Sigmoid colon (tissue), 7 donors: ENCODE measurements around the gene WDR87. TPM values are rescaled to one million over a fixed set of nuclear protein-coding genes. Genes with fewer than 3 reads are reported as not detected.

Experiments
- DNase-seq: peaks from one replicate; pipeline ENCODE4 v3.0.0-alpha.2; 2019
- H3K27ac ChIP-seq, 4 donors: fragments of 200-600 bp; sonication (generic); one replicate each; pipeline ENCODE4 v1.5.1; 2016 to 2019; ENCODE audit warnings: mild to moderate bottlenecking in 1 of 4
- H3K27me3 ChIP-seq, 3 donors: fragments of 200-600 bp; sonication (generic); one replicate each; pipeline ENCODE4 v1.5.1; 2019; ENCODE audit warnings: mild to moderate bottlenecking in 1 of 3
- H3K36me3 ChIP-seq, 4 donors: fragments of 200-600 bp; sonication (generic); one replicate each; pipeline ENCODE4 v1.5.1; 2016 to 2019
- H3K4me1 ChIP-seq, 4 donors: fragments of 200-600 bp; sonication (generic); one replicate each; pipeline ENCODE4 v1.5.1; 2017 to 2019
- H3K4me3 ChIP-seq, 4 donors: fragments of 200-600 bp; sonication (generic); one replicate each; pipeline ENCODE4 v1.5.1; 2017 to 2019; ENCODE audit warnings: mild to moderate bottlenecking in 2 of 4, moderate library complexity in 1 of 4
- H3K9me3 ChIP-seq, 4 donors: fragments of 200-600 bp in 3 of 4; sonication (generic) in 3 of 4; one replicate each; pipeline versions ENCODE4 v1.5.1 to v1.6.1; 2013 to 2019
- EP300 ChIP-seq, 4 donors: sonication (generic); formaldehyde crosslinking; IDR thresholded peaks; one replicate each; pipeline ENCODE4 v1.6.1; 2017; ENCODE audit warnings: antibody characterized with exemption in 4 of 4
- POLR2A ChIP-seq, 2 donors: fragments of 450-650 bp; IDR thresholded peaks; one replicate each; pipeline ENCODE4 v1.6.1; 2016; ENCODE audit warnings: antibody characterized with exemption in 2 of 2, mild to moderate bottlenecking in 2 of 2, moderate library complexity in 2 of 2
- POLR2AphosphoS5 ChIP-seq, 4 donors: sonication (generic); formaldehyde crosslinking; IDR thresholded peaks; one replicate each; pipeline ENCODE4 v1.6.1; 2017; ENCODE audit warnings: antibody characterized with exemption in 4 of 4
- WGBS, 2 donors: extraction: QIAGEN DNeasy Blood & Tissue Kit; methylation state at CpG; one replicate each; pipeline ENCODE4 v1.1.7; 2013; 5-methylcytosine and 5-hydroxymethylcytosine counted together
- intact Hi-C: fragments of 100-400 bp; cut with DNase I; formaldehyde crosslinking; loops from one replicate; pipeline ENCODE4 v1.15.1; 2023
- polyA plus RNA-seq, 3 donors: library from polyadenylated mRNA; stranded (reverse); fragments of 200-250 nt; gene quantifications; one replicate each; pipeline ENCODE4 v1.2.3, GENCODE V29; 2013
- total RNA-seq, 4 donors: library from RNA; depleted of rRNA; stranded (reverse); fragments of >200 nt; gene quantifications; one replicate each; pipeline ENCODE4 v1.1.0, GENCODE V29; 2016
- TF ChIP-seq, protein P1 (sequence below), 4 experiments: fragments of 450-650 bp in 3 of 4; fragments of 200-600 bp in 1 of 4; IDR thresholded peaks; one replicate each; pipeline ENCODE4 v1.5.1; 2016 to 2019; ENCODE audit warnings: antibody characterized with exemption in 4 of 4, mild to moderate bottlenecking in 3 of 4, moderate library complexity in 2 of 4
- donor health status: healthy with polysubstance abuse.
- donor health status: Bipolar disorder and iron deficiency.
- donor health status: healthy.

The WDR87 gene
- total and polyA plus RNA-seq, 7 donors, result not detected

GRCh38 chr19:37909661-37910199, 3.3 kb upstream of the WDR87 start:
- DNase-seq, result no peak
- H3K36me3 ChIP-seq, result no peaks in the 10 kb centered on the region
- H3K27me3 ChIP-seq, result no peaks in the 10 kb centered on the region
- TF ChIP-seq POLR2A (IDR thresholded peaks at IDR 0.05), result no peak
- TF ChIP-seq EP300 (IDR thresholded peaks at IDR 0.05), result no peak
- TF ChIP-seq POLR2AphosphoS5 (IDR thresholded peaks at IDR 0.05), result no peak
- TF ChIP-seq, protein P1, sequence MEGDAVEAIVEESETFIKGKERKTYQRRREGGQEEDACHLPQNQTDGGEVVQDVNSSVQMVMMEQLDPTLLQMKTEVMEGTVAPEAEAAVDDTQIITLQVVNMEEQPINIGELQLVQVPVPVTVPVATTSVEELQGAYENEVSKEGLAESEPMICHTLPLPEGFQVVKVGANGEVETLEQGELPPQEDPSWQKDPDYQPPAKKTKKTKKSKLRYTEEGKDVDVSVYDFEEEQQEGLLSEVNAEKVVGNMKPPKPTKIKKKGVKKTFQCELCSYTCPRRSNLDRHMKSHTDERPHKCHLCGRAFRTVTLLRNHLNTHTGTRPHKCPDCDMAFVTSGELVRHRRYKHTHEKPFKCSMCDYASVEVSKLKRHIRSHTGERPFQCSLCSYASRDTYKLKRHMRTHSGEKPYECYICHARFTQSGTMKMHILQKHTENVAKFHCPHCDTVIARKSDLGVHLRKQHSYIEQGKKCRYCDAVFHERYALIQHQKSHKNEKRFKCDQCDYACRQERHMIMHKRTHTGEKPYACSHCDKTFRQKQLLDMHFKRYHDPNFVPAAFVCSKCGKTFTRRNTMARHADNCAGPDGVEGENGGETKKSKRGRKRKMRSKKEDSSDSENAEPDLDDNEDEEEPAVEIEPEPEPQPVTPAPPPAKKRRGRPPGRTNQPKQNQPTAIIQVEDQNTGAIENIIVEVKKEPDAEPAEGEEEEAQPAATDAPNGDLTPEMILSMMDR (IDR thresholded peaks at IDR 0.05), result no peak
- WGBS, 2 donors, result 74 to 80% methylated on average over 6 of the region's 6 CpGs
- H3K27ac ChIP-seq, result no peak overlapping the region
- H3K4me1 ChIP-seq, result peaks cover 0 to 19% (median 16%) of the 10 kb centered on the region in 4 donors
- H3K9me3 ChIP-seq, result no peaks in the 10 kb centered on the region
- no peak overlapping the region for H3K4me3 ChIP-seq
- intact Hi-C loops, result loop anchor here (10.0 kb wide), 3 partner anchors 95 to 315 kb away; partner anchors contain the start of gene DPF1

DNA sequence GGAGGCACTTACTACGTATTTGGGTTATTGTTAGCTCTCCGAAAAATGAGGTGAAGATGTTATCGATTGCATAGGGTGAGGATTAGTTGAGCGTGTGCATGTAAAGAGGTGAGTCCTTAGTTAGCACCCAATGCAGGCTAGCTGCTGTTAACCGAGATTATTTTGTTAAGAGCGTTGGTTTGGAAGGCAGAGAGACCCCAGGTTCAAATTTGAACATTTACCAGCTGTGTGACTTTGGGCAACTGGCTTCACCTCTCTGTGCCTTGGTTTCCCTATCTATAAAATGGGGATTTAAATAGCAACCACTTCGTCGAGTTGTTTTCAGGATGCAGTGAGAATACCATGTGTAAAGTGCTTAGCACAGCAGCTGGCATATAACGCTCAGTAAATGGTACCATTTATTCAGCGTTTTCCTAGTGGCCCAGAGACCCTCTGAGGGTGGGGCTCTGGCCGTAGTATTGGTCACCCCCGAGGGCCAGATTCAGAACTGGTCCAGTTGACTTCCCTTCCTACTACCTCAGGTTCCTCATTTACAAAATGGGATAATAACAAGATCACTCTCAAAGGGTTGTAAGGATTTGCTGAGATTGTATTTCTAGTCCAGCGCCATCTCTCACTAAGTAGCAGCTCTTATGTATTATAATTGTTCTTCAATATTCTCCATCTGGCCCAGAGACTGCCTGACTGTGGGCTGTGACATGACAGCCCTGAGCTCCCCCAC, 1.5 kb upstream of the WDR87 start:
- no peaks in the 10 kb centered on the region for H3K27me3 ChIP-seq
- H3K4me1 ChIP-seq, result peaks cover 0 to 19% (median 16%) of the 10 kb centered on the region in 4 donors
- peak overlapping the region; percentile 75 to 90 (median 86) for H3K4me3 ChIP-seq
- peak overlapping the region in 3 of 4 donors; percentile 74 to 81 (median 77) for H3K27ac ChIP-seq
- intact Hi-C loops, result loop anchor here (1.0 to 10.0 kb wide), 4 partner anchors 97 to 537 kb away; partner anchors contain the start of genes DPF1 and ZNF527
- no peak for DNase-seq
- WGBS, 2 donors, result 15 to 25% methylated on average over 13 of the region's 13 CpGs
- no peaks in the 10 kb centered on the region for H3K36me3 ChIP-seq
- TF ChIP-seq, protein P1 (IDR thresholded peaks at IDR 0.05), result no peak
- TF ChIP-seq POLR2A (IDR thresholded peaks at IDR 0.05) (no peak), EP300 (IDR thresholded peaks at IDR 0.05) (no peak), POLR2AphosphoS5 (IDR thresholded peaks at IDR 0.05) (no peak)
- no peaks in the 10 kb centered on the region for H3K9me3 ChIP-seq

DNA sequence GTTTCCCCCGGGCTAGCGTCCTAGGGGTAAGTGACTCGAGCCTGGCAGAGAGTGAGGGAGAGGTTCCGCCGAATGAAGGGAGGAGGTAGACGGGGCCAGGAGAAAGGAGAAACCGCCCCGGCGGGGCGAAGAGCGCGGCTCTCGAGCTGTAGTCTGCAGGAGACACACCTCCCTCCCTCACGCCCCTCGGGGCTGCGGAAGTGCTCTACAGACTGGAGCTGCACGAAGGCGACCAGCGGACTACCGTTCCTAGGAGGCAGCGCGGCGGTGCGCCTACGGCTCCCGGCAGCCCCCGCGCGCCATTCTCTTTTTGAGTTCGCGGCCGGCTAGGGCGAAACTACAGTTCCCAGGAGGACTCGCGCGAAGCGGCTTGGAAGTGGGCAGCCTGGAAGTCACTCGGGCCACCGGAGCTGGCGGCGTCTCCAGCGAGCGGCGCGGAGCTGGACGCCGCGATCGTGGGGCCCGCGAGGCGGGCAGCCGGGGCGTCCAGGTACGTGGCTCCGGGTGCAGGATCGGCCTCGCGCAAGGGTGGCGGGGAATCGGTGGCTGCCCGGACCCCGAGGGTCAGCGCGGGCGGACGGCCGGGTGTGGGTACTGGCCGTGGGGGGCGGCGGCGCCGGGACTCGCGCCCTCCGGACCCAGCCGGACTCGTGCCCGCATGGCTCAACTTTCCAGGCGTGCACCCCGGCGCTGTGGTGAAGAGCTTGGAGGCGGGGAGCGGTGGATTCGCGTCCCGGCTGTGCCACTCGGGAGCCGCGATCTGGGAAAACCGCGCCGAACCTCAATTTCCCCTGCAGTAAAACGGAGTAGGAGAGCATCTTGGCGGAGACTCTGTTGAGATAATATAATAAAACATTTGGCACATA, 708 bp upstream of the WDR87 start, which contains the start of gene SIPA1L3:
SIPA1L3 (plus strand) TSS at position 340 of the 866 bp plus-strand sequence. CDS start 174,358 bp downstream, outside the sequence.
- peak within 1 kb of the TSS; percentile 71 to 81 (median 76) for H3K27ac ChIP-seq
- DNase-seq, result peak; percentile 95
- TF ChIP-seq EP300 (IDR thresholded peaks at IDR 0.05), result no peak
- no peak for TF ChIP-seq POLR2A (IDR thresholded peaks at IDR 0.05)
- TF ChIP-seq POLR2AphosphoS5 (IDR thresholded peaks at IDR 0.05), result peak in 3 of 4 donors; percentile 61 to 89 (median 69)
- TF ChIP-seq, protein P1 (IDR thresholded peaks at IDR 0.05), result no peak

GRCh38 chr19:37903096-37903495, 3.3 kb downstream of the WDR87 start:
- TF ChIP-seq, protein P1 (IDR thresholded peaks at IDR 0.05), result no peak
- TF ChIP-seq POLR2A (IDR thresholded peaks at IDR 0.05) (no peak), POLR2AphosphoS5 (IDR thresholded peaks at IDR 0.05) (no peak), EP300 (IDR thresholded peaks at IDR 0.05) (no peak)
- DNase-seq, result no peak
- Histone ChIP-seq H3K9me3 (no peaks in the 10 kb centered on the region), H3K27ac (no peak overlapping the region), H3K27me3 (no peaks in the 10 kb centered on the region), H3K36me3 (no peaks in the 10 kb centered on the region), H3K4me1 (peaks cover 0 to 13% (median 8%) of the 10 kb centered on the region in 4 donors), H3K4me3 (no peak overlapping the region)
- 79 to 88% methylated on average over 2 of the region's 2 CpGs for WGBS, 2 donors
- intact Hi-C loops, result loop anchor here (10.0 kb wide), 3 partner anchors 102 to 322 kb away; partner anchors contain the start of gene DPF1

More for the DNA sequence above, 708 bp upstream of the WDR87 start, which contains the start of gene SIPA1L3:
- WGBS, 2 donors, result 0% methylated on average over 95 of the region's 95 CpGs
- Histone ChIP-seq H3K36me3 (no peaks in the 10 kb centered on the region), H3K4me1 (peaks cover 0 to 19% (median 16%) of the 10 kb centered on the region in 4 donors), H3K27me3 (no peaks in the 10 kb centered on the region), H3K9me3 (no peaks in the 10 kb centered on the region), H3K4me3 (peak within 1 kb of the TSS; percentile 75 to 90 (median 86))
- intact Hi-C loops, result loop anchor here (1.0 to 10.0 kb wide), 4 partner anchors 98 to 536 kb away; partner anchors contain the start of genes DPF1 and ZNF527
